Erythroblast (primary cell): Measurements from ENCODE around the gene PMS1.

ENCODE experiments used
- GATA1 ChIP-seq: IDR thresholded peaks from 2 replicates; pipeline ENCODE4 v1.6.1; 2011; ENCODE audit warnings: low read depth, mild to moderate bottlenecking, control low read depth, low read length, moderate library complexity
- POLR2A ChIP-seq: IDR thresholded peaks from 2 replicates; pipeline ENCODE4 v1.6.1; 2011; ENCODE audit warnings: mild to moderate bottlenecking, low read length

- TF ChIP-seq POLR2A (no peak), GATA1 (no peak)
These were observed 13.5 kb upstream of the PMS1 start for GRCh38 chr2:189770590-189771322.
